Neural crest cell (in vitro differentiated cells): ENCODE measurements around the gene SEMA4D. TPM values are rescaled to one million over a fixed set of nuclear protein-coding genes. Genes with fewer than 3 reads are reported as not detected.

Source experiments
- DNase-seq: peaks from one replicate; pipeline ENCODE4 v3.0.0; 2021; ENCODE audit warnings: low read depth, mixed read lengths, low spot score
- H3K27ac Mint-ChIP-seq: one replicate; pipeline ENCODE4 v1.8.0; 2021; ENCODE audit warnings: mild to moderate bottlenecking, mixed read lengths; ENCODE audit not compliant: unreplicated experiment
- H3K27me3 Mint-ChIP-seq: 2 replicates; pipeline ENCODE4 v1.8.0; 2021; ENCODE audit warnings: low read depth, mild to moderate bottlenecking, mixed read lengths
- H3K36me3 Mint-ChIP-seq: 2 replicates; pipeline ENCODE4 v1.8.0; 2021; ENCODE audit warnings: low read depth, mild to moderate bottlenecking, mixed read lengths
- H3K4me1 Mint-ChIP-seq: 2 replicates; pipeline ENCODE4 v1.8.0; 2021; ENCODE audit warnings: mixed read lengths
- H3K4me3 Mint-ChIP-seq: one replicate; pipeline ENCODE4 v1.8.0; 2021; ENCODE audit warnings: mild to moderate bottlenecking, mixed read lengths
- H3K9me3 Mint-ChIP-seq: 2 replicates; pipeline ENCODE4 v1.8.0; 2021; ENCODE audit warnings: mixed read lengths
- CTCF ChIP-seq: fragments of 200-600 bp; sonication (generic); conservative IDR thresholded peaks from 2 replicates; pipeline ENCODE4 v1.5.0; 2021; ENCODE audit warnings: antibody characterized with exemption, mild to moderate bottlenecking
- total RNA-seq: library from RNA; stranded (reverse); gene quantifications from 2 replicates; pipeline ENCODE4 v1.2.1, GENCODE V29; 2021

Gene SEMA4D
- total RNA-seq, 1 donor from 2014 or later = 33.5 TPM

- H3K4me1 Mint-ChIP-seq = no peaks in the 10 kb centered on the region
- peak overlapping the region; percentile 78 for H3K27ac Mint-ChIP-seq
- H3K4me3 Mint-ChIP-seq = no peak overlapping the region
- peaks cover 76% of the 10 kb centered on the region for H3K27me3 Mint-ChIP-seq
- TF ChIP-seq CTCF = no peak
- H3K36me3 Mint-ChIP-seq = peaks cover 24% of the 10 kb centered on the region
- H3K9me3 Mint-ChIP-seq = peaks cover 4% of the 10 kb centered on the region
- DNase-seq = no peak
Observed at GRCh38 chr9:89405826-89406225, 92.1 kb downstream of the SEMA4D start.

- peaks cover 16% of the 10 kb centered on the region for H3K36me3 Mint-ChIP-seq
- no peak for DNase-seq
- H3K4me1 Mint-ChIP-seq = no peaks in the 10 kb centered on the region
- H3K4me3 Mint-ChIP-seq = no peak overlapping the region
- H3K27me3 Mint-ChIP-seq = peaks cover 69% of the 10 kb centered on the region
- peaks cover 4% of the 10 kb centered on the region for H3K9me3 Mint-ChIP-seq
- no peak overlapping the region for H3K27ac Mint-ChIP-seq
- TF ChIP-seq CTCF = no peak
Observed at GRCh38 chr9:89404074-89404473, 93.8 kb downstream of the SEMA4D start.

- peaks cover 16% of the 10 kb centered on the region for H3K36me3 Mint-ChIP-seq
- no peak for TF ChIP-seq CTCF
Observed at GRCh38 chr9:89402695-89403427, 95.1 kb downstream of the SEMA4D start.

GRCh38 chr9:89400403-89401116 is 97.4 kb downstream of the SEMA4D start:
- Mint-ChIP-seq H3K27me3 (peaks cover 45% of the 10 kb centered on the region), H3K4me3 (no peak overlapping the region), H3K36me3 (peaks cover 11% of the 10 kb centered on the region), H3K27ac (no peak overlapping the region), H3K4me1 (no peaks in the 10 kb centered on the region), H3K9me3 (no peaks in the 10 kb centered on the region)
- no peak for TF ChIP-seq CTCF
- DNase-seq = no peak

More at GRCh38 chr9:89402695-89403427, 95.1 kb downstream of the SEMA4D start:
- DNase-seq = no peak
- H3K27me3 Mint-ChIP-seq = peaks cover 65% of the 10 kb centered on the region
- no peak overlapping the region for H3K27ac Mint-ChIP-seq
- H3K4me3 Mint-ChIP-seq = no peak overlapping the region
- no peaks in the 10 kb centered on the region for H3K4me1 Mint-ChIP-seq
- H3K9me3 Mint-ChIP-seq = peaks cover 4% of the 10 kb centered on the region

GRCh38 chr9:89398621-89399020 is 99.3 kb downstream of the SEMA4D start:
- Mint-ChIP-seq H3K27me3 (peaks cover 37% of the 10 kb centered on the region), H3K4me3 (no peak overlapping the region), H3K4me1 (no peaks in the 10 kb centered on the region), H3K36me3 (peaks cover 11% of the 10 kb centered on the region), H3K9me3 (no peaks in the 10 kb centered on the region), H3K27ac (no peak overlapping the region)
- no peak for DNase-seq
- TF ChIP-seq CTCF = no peak
